Suprapubic skin (tissue), 3 donors: Measurements from ENCODE around the gene WNT8B.

Source experiments
- CTCF ChIP-seq, 2 donors: fragments of 200-600 bp in 1 of 2; fragments of 450-650 bp in 1 of 2; sonication (generic) in 1 of 2; IDR thresholded peaks; one replicate each; pipeline ENCODE4 v1.5.1; 2016 to 2019; ENCODE audit warnings: antibody characterized with exemption in 2 of 2, mild to moderate bottlenecking in 1 of 2, moderate library complexity in 1 of 2
- EP300 ChIP-seq: sonication (generic); formaldehyde crosslinking; IDR thresholded peaks from one replicate; pipeline ENCODE4 v1.6.1; 2017; ENCODE audit warnings: antibody characterized with exemption

- TF ChIP-seq CTCF (IDR thresholded peaks at IDR 0.05) (no peak), EP300 (no peak)
Measured at GRCh38 chr10:100519311-100520051, 56.7 kb downstream of the WNT8B start, which contains the start of gene SEC31B.
